GM08714 (cell line): ENCODE measurements around the gene C20orf141.
"Not testable (repeated sequence)": the region's sequence is repeated elsewhere in the genome, so short reads cannot be mapped to it uniquely, and the experiment has no call there.

Experiments
- H3K4me3 ChIP-seq: fragments of 200-500 bp; sonication (Bioruptor generic); 2 replicates; pipeline ENCODE4 v1.5.1; 2014; ENCODE audit warnings: mild to moderate bottlenecking, low read length, inconsistent platforms
- ZNF274 ChIP-seq: IDR thresholded peaks from 2 replicates; pipeline ENCODE4 v1.6.1; 2012; ENCODE audit warnings: mild to moderate bottlenecking, low read depth, low read length

Gene C20orf141

DNA sequence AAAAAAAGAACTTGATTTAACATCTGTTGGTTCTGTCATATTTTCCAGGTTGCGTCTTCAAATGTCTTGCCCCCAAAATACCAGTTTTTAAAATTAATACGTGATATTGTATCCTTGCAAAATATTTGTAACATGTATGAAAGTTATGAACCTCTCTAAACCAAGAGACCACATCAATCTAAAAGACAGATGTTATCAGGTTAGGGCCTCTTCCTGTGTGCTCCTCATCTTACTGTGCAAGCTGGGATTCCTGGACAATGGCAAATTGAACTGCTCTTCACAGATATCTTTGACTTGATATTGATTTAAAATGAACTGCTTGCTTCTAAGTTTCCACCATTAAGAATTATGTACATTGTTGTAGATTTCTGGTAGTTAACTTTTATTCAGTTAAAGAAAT is 11.0 kb downstream of the C20orf141 start:
- TF ChIP-seq ZNF274 = no peak
- H3K4me3 ChIP-seq = no peak overlapping the region

DNA sequence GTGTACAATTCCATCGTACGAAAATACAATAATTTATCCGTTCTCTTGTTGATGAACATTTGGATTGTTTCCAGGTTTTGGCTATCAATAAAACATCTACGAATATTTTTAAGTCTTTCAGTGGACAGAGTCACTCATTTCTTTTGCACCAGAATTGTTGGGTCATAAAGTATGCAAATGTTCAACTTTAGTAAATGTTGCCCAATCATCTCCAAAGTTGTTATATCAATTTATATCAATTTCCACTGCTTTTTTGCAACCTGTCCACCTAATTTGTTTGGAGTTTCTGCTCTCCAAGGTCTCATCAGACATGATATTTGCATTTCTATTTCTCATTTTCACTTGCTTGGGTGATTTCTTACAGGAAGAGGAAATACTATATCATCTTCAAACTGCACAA is 11.9 kb downstream of the C20orf141 start:
- H3K4me3 ChIP-seq = no peak overlapping the region
- no peak for TF ChIP-seq ZNF274

DNA sequence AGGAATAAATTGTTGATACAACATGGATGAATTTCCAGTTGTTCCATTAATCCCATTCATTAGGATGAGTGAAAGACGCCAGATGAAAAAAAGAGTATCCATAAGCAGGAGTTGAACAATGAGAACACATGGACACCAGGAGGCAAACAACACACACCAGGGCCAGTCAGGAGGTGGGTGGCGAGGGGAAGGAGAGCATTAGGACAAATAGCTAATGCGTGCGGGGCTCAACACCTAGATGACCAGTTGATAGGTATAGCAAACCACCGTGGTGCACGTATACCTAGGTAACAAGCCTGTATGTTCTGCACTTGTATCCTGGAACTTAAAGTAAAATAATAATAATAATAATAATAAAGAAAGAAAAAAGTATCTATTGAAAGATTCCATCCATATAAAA is 14.6 kb downstream of the C20orf141 start:
- no peak for TF ChIP-seq ZNF274
- H3K4me3 ChIP-seq = no peak overlapping the region

DNA sequence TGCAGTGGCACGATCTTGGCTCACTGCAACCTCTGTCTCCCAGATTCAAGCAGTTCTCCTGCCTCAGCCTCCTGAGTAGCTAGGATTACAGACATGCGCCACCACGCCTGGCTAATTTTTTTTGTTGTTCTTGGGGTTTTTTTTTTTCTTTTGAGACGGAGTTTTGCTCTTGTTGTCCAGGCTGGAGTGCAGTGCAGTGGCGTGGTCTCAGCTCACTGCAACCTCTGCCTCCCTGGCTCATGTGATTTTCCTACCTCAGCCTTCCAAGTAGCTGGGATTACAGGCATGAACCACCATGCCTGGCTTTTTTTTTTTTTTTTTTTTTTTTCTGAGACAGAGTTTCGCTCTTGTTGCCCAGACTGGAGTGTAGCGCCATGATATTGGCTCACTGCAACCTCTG is 16.4 kb downstream of the C20orf141 start:
- not testable (repeated sequence) for H3K4me3 ChIP-seq

DNA sequence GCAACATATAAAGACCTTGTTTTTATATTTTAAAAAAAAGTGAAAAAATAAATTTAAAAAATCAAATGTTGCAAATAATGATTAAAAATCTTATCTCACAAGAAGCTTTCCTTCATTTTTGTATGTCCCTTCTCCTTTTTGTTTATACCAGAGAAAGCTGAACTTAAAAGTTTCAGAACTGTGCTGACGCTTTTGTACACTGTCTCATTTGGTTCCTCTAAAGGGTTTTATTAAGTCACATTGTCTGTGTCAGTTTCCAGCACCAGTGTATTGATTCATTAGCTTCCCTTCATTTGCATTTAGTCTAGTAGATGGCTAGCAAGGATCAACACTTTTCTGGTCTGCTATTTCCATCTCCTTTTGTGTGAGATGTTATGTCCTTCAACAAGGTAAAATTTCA is 19.0 kb downstream of the C20orf141 start:
- TF ChIP-seq ZNF274 = no peak
- no peak overlapping the region for H3K4me3 ChIP-seq

DNA sequence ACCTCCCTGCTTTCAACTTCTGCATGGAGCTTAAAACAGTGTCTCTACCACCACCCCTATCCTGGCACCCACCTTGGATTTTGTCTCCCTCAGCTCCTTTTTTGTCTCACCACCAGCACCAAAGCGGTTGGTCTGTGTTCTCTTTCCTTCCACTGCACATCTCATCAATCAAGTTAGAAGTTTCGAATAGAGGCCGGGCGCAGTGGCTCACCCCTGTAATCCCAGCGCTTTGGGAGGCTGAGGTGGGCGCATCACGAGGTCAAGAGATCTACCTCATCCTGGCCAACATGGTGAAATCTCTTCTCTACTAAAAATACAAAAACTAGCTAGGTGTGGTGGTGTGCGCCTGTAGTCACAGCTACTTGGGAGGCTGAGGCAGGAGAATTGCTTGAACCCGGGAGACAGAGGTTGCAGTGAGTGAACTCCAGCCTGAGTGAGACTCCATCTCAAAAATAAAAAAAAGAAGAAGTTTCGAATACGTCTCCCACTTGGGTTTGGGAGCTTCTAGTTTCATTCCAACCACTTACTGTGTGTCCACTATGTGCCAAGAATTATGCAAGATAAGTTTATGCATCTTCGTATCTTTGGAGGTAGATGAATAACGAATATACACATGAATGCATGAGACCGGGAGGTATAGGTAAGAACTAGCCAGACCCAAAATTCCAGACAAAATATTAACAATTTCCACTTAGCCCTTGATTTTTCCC is 19.8 kb downstream of the C20orf141 start:
- TF ChIP-seq ZNF274 = no peak
- H3K4me3 ChIP-seq = no peak overlapping the region

DNA sequence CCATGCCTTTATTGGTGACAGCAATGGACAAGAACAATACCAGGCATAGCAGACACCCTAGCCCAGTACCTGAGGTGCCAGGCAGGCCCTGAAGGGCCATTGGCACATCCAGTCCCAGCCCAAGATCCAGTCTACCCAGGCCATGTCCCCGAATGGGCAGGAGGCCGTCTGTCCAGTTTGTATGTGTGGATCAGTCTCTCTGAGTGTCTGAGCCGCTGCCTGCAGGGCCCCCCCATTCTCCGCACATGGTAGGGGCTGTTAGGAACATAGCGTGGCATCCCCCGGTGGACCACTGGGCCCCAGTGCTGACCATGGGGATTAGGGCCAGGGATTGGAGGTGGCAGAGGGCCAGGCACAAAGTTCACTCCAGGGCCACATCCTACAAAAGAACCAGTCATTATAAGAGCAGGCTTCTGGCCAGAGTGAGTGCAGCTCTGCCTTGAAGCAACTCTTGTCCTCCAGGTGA is 20.6 kb downstream of the C20orf141 start:
- H3K4me3 ChIP-seq = no peak overlapping the region
- TF ChIP-seq ZNF274 = no peak

DNA sequence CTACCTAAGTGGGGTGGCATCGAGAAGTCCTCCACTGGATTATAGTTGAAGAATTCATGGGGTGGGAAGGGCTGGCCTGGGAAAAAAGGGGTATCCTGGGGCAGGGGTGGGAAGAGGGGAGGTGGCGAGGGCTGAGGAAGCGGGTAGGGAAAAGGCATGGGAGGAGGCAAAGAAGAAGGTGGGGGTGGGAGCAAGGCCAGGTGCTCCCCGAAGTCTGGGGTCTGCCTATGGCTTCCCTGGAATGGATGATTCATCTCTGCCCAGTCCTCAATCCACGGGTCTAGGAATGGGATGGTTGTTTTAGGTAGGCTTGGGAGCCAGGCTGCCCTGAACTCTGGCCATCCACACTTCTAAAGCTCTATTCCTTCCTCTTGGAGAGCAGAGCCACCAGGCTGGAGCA is 21.2 kb downstream of the C20orf141 start:
- no peak overlapping the region for H3K4me3 ChIP-seq
- TF ChIP-seq ZNF274 = no peak

DNA sequence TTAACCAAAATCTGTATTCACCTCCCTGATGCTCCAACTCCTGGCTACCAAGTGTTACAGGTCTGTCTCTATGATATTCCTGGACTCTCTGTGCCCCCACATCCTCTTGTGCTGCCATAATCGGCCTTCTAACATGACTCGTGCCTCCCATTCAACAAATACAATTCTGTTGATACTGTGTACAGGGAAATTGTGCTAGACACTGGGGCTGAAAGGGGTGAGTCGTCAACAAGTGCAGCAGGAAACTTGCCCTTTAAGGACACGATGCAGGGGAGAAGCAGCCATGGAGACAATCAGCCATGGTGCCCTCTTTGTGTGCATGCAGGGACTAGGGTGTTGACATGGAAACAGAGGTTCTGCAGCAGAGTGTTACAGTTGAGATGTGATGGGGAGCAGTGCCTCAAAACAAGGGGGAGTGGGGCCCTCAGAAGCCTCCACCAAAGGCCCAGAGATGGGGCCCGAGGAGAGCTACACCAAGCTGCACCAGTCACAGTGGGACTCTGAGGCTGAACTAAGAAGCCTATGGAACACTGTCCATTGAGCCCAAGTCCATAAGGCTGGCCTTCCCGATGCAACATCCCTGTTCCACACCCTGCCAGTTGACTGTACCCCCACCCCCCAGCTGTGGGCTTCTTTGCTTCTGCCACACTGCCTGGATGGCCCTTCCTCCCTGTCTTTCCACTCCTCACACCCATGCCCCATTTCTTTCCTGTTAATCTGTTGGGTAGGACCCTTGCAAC is 22.6 kb downstream of the C20orf141 start:
- no peak for TF ChIP-seq ZNF274
- H3K4me3 ChIP-seq = no peak overlapping the region

DNA sequence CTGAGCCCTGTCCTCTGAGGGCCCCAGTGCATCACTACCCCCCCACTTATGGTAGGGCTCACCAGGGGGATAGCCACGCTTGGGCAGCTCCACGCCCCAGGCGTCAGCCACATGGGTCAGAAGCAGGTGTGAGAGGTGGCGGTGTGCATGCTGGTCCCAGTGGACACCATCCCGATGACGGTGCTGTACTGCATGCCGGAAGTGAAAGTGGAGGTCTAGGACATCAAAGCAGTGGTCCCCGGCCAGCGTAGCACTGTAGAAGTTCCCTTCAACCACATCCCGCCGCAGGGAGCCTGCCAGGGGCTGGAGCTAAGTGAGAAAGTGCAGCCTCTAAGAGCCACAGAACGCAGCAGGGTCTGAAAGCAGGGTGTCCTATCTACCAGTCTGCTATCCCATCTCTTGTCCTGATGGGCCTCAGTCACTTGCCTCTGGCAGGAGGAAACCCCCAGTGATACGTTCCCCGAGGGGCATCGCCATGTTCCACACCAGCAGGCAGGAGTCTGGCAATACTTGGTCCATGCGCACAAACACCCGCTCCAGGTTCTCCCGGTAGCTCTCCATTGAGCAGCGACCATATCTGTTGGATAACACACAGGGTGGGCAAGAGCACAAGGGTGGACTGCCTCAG is 23.5 kb downstream of the C20orf141 start:
- no peak overlapping the region for H3K4me3 ChIP-seq
- TF ChIP-seq ZNF274 = no peak

DNA sequence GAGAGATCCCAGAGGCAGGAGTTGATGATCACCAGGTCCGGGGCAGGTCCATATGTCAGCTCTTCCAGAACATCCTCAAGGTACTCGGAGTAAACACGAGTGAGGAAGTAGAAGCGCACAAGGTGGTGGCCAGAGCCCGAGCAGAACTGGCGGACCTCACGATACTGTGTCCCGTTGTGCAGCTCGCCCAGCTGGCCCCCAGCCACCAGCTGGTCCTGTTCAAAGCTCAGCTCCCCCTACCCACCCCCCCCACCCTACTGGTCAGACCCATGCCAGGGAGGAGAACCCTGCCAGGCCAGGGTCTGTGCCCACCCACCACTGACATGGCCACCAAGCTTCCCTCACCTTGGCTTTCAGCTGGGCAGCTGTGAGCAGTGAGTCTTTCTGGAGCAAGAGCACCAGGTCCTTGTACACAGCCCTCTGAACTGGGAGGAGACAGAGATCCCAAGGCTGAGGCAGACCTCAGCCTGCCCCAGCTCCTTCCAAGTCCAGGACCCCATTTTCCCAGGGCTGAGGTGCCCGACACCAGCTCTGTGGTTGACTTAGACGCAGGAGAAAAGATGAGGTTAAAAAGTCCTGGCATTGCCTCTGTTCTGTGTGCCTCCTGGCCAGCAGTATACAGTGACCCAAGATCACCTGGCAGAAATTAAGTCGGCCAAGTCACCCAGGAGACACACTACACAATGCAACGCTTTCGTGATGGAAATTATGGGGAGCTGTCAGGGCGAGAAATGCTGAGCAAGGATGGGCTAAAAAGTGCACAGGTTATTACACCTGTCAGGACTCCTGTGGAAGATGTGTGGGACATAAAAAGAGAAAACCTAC is 24.3 kb downstream of the C20orf141 start:
- TF ChIP-seq ZNF274 = no peak
- H3K4me3 ChIP-seq = no peak overlapping the region

DNA sequence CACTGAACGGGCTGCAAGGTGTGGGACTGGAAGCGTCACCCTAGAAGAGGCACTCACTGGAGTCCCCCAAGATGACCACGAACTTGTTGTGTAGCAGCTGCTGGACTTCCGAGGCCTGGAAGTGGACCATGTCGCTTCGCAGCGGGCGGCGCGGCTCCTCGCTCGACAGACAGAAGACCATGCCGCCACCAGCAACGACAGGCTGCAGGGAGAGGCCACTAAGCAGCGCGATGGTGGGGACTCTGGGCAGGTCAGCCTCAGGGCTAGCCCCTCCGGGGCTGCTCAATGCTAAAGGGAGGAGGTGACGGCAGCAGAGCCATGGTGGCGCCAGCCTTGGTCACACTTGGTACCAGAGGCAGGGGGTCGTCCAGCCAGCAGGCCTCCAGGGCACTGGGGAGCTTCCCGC is 24.9 kb downstream of the C20orf141 start:
- no peak for TF ChIP-seq ZNF274
- H3K4me3 ChIP-seq = peak overlapping the region; percentile 91; the same call in 1 of the 2 replicates

DNA sequence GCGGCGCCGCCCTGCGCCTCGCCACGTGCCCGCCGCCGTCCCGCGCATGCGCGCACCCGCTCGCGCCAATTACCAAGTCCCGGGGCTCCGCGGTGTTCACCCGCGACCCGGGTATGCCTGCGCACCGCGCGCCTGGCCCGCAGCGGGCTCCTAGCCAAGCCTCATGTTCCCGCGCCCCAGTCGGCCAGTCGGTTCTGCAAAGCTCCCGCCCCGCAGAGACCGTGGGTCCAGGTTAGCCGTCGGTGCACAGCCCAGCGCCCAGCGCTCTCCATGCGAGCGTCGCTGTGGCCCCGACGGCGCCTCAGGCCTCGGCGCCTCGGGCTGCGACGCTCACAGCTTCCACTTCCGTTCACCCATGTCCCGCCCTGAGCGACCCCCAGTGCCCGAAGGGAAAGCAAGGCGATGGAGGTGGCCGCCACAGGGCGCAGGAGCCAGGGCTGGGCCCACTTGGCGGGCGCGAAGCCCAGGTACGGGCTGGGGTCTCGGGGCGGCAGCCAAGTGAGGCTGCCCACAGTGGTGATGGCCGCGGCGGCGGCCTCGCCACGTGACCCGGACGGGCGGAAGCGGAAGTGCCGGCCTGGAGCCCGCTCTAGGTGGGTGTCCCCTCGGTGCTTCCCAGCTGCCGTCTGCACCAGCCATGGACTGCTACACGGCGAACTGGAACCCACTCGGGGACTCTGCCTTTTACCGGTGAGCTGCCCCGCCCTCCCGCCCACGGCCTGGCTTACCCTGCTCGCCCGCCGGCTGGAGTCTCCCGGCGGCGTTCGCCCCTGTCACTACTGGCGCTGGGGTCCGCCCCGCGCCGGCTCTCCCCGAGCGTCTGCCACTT is 25.6 kb downstream of the C20orf141 start, which contains the start of the genes PCED1A and VPS16:
PCED1A (minus strand) TSS at position 518 of the 829 bp plus-strand sequence. CDS start 743 bp downstream, outside the sequence.
VPS16 (plus strand) TSS at position 608 of the 829 bp plus-strand sequence; CDS start at position 638, 30 bp downstream.
- TF ChIP-seq ZNF274 = no peak

DNA sequence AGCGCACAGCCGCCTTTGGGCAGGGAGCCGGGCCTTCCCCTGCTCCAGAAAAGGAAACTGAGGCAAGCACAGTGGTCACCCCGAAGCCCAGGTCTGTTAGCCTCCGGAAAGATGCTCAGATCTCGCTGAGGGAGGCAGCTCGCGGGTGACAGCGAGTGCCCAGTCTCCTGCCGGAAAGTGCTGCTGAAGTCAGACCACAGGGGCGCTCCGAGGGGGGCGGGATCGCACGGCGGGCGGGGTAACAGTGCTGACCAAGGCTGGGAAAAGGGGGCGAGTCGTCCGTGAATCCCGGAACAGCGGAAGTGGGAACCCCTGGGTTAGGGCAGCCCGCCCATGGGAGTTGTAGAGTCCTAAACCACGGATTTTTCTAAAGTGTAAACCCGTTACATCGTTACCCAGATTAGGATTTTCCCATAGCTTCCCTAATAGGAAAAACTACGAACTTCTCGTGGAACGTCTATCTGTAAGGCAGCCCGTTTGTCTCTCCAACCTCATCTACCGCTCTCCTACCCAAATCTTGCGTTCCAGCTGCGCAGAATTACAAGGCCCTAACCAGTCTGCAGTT is 26.3 kb downstream of the C20orf141 start:
- H3K4me3 ChIP-seq = peak overlapping the region; percentile 91
- TF ChIP-seq ZNF274 = no peak

More for the DNA sequence above, 25.6 kb downstream of the C20orf141 start, which contains the start of the genes PCED1A and VPS16:
- H3K4me3 ChIP-seq = peak within 1 kb of the TSS; percentile 91
